MM.1S (cell line): ENCODE results near the gene RNF144B.

ENCODE experiments used
- EZH2 ChIP-seq: fragments of 300-600 bp; sonication (generic); optimal IDR thresholded peaks from 2 replicates; pipeline ENCODE3; 2017; ENCODE audit warnings: low read depth, mild to moderate bottlenecking, antibody characterized with exemption, low read length, mixed read lengths
- EZH2phosphoT487 ChIP-seq: fragments of 300-600 bp; sonication (generic); IDR thresholded peaks from 2 replicates; pipeline ENCODE4 v1.6.1; 2018; ENCODE audit warnings: antibody characterized with exemption, low read length
- TF ChIP-seq, protein P1 (sequence below): fragments of 300-600 bp; sonication (generic); IDR thresholded peaks from 2 replicates; pipeline ENCODE4 v1.5.1; 2016; ENCODE audit warnings: antibody characterized with exemption, low read length, mixed read lengths

GRCh38 chr6:18363746-18364145 is 23.4 kb upstream of the RNF144B start:
- TF ChIP-seq, protein P1, sequence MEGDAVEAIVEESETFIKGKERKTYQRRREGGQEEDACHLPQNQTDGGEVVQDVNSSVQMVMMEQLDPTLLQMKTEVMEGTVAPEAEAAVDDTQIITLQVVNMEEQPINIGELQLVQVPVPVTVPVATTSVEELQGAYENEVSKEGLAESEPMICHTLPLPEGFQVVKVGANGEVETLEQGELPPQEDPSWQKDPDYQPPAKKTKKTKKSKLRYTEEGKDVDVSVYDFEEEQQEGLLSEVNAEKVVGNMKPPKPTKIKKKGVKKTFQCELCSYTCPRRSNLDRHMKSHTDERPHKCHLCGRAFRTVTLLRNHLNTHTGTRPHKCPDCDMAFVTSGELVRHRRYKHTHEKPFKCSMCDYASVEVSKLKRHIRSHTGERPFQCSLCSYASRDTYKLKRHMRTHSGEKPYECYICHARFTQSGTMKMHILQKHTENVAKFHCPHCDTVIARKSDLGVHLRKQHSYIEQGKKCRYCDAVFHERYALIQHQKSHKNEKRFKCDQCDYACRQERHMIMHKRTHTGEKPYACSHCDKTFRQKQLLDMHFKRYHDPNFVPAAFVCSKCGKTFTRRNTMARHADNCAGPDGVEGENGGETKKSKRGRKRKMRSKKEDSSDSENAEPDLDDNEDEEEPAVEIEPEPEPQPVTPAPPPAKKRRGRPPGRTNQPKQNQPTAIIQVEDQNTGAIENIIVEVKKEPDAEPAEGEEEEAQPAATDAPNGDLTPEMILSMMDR: no peak
- TF ChIP-seq EZH2 (no peak), EZH2phosphoT487 (no peak)
